Stomach (tissue), 9 donors: Measurements from ENCODE around the gene DLGAP1. TPM values are rescaled to one million over a fixed set of nuclear protein-coding genes. Genes with fewer than 3 reads are reported as not detected.

Experiments used
- DNase-seq, 2 donors: peaks; one replicate each; pipeline versions ENCODE4 v3.0.0 to v3.0.0-alpha.2; 2013 to 2019
- H3K27ac ChIP-seq, 5 donors: fragments of 200-600 bp in 4 of 5; sonication (generic) in 4 of 5; one replicate each; pipeline ENCODE4 v1.5.1; 2013 to 2019; ENCODE audit warnings: mild to moderate bottlenecking in 1 of 5, moderate library complexity in 1 of 5
- H3K27me3 ChIP-seq, 3 donors: fragments of 200-600 bp; sonication (generic); one replicate each; pipeline ENCODE4 v1.5.1; 2017 to 2019; ENCODE audit warnings: mixed run types in 1 of 3
- H3K36me3 ChIP-seq, 4 donors: fragments of 200-600 bp; sonication (generic); 1 replicate in 3 of 4; 2 replicates in 1 of 4; pipeline ENCODE4 v1.5.1; 2016 to 2019
- H3K4me1 ChIP-seq, 4 donors: fragments of 200-600 bp; sonication (generic); one replicate each; pipeline ENCODE4 v1.5.1; 2016 to 2019
- H3K4me3 ChIP-seq, 4 donors: fragments of 200-600 bp; sonication (generic) in 3 of 4; one replicate each; pipeline ENCODE4 v1.5.1; 2016 to 2019; ENCODE audit warnings: mild to moderate bottlenecking in 1 of 4
- H3K9me3 ChIP-seq, 4 donors: fragments of 200-600 bp; sonication (generic); one replicate each; pipeline ENCODE4 v1.5.1; 2016 to 2019
- EP300 ChIP-seq: sonication (generic); formaldehyde crosslinking; IDR thresholded peaks from one replicate; pipeline ENCODE4 v1.6.1; 2017; ENCODE audit warnings: antibody characterized with exemption
- POLR2A ChIP-seq, 4 donors: fragments of 450-650 bp; IDR thresholded peaks; one replicate each; pipeline ENCODE4 v1.6.1; 2016; ENCODE audit warnings: antibody characterized with exemption in 4 of 4, control low read depth in 2 of 4, mild to moderate bottlenecking in 1 of 4, moderate library complexity in 1 of 4
- POLR2AphosphoS5 ChIP-seq, 3 donors: sonication (generic); formaldehyde crosslinking; IDR thresholded peaks; one replicate each; pipeline ENCODE4 v1.6.1; 2016; ENCODE audit warnings: antibody characterized with exemption in 3 of 3
- WGBS, 5 donors: extraction: QIAGEN DNeasy Blood & Tissue Kit in 3 of 5; methylation state at CpG; one replicate each; pipeline versions ENCODE4 v1.1.5 to v1.1.7; 2013 to 2018; 5-methylcytosine and 5-hydroxymethylcytosine counted together
- intact Hi-C: fragments of 100-400 bp; cut with DNase I; formaldehyde crosslinking; loops from one replicate; pipeline ENCODE4 v1.15.1; 2023; ENCODE audit warnings: low total_unique reads
- polyA plus RNA-seq, 3 donors: library from polyadenylated mRNA; stranded (reverse); fragments of 200-250 nt; gene quantifications; one replicate each; pipeline ENCODE4 v1.2.3, GENCODE V29; 2013
- total RNA-seq, 5 donors: library from RNA; depleted of rRNA; stranded (reverse); fragments of >200 nt; gene quantifications; one replicate each; pipeline versions ENCODE4 v1.1.0 to v1.2.3, GENCODE V29; 2014 to 2016
- TF ChIP-seq, protein P1 (sequence below), 7 experiments: fragments of 450-650 bp in 4 of 7; fragments of 200-600 bp in 3 of 7; sonication (generic) in 3 of 7; IDR thresholded peaks; one replicate each; pipeline ENCODE4 v1.5.1; 2016 to 2019; ENCODE audit warnings: antibody characterized with exemption in 7 of 7, control low read depth in 2 of 7, mild to moderate bottlenecking in 1 of 7
- donor health status: healthy with polysubstance abuse.
- donor health status: Bipolar disorder and iron deficiency.
- donor health status: healthy.

Gene DLGAP1
- total and polyA plus RNA-seq, 8 donors = 0.06 to 7.0 (median 1.3) TPM; not detected in 1

DNA sequence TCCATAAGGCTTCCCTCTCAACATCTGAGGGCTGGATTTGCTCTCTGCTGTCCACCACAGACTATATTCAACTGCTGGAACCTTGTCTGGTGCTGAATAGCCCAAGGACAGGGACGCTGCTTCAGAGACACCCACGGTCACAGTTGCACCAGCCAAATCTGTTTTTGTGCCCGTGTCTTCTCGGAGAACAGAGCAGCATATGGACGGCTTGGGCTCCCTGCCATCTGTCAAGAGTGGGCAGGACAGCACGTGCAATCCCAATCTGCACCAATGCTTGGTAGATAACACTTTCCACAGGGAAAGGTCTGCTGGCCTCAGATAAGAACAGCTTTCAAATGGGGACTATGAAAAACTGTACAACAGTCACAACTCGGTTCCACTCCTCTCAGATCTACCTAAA lies 539.0 kb downstream of the DLGAP1 start:
- Histone ChIP-seq H3K9me3 (no peaks in the 10 kb centered on the region), H3K27me3 (peaks cover 0 to 4% (median 0%) of the 10 kb centered on the region in 3 donors), H3K4me1 (peaks cover 0 to 8% (median 0%) of the 10 kb centered on the region in 4 donors), H3K36me3 (no peaks in the 10 kb centered on the region), H3K4me3 (no peak overlapping the region), H3K27ac (no peak overlapping the region)
- intact Hi-C loops = no loop called here
- TF ChIP-seq, protein P1, sequence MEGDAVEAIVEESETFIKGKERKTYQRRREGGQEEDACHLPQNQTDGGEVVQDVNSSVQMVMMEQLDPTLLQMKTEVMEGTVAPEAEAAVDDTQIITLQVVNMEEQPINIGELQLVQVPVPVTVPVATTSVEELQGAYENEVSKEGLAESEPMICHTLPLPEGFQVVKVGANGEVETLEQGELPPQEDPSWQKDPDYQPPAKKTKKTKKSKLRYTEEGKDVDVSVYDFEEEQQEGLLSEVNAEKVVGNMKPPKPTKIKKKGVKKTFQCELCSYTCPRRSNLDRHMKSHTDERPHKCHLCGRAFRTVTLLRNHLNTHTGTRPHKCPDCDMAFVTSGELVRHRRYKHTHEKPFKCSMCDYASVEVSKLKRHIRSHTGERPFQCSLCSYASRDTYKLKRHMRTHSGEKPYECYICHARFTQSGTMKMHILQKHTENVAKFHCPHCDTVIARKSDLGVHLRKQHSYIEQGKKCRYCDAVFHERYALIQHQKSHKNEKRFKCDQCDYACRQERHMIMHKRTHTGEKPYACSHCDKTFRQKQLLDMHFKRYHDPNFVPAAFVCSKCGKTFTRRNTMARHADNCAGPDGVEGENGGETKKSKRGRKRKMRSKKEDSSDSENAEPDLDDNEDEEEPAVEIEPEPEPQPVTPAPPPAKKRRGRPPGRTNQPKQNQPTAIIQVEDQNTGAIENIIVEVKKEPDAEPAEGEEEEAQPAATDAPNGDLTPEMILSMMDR (IDR thresholded peaks at IDR 0.05) = no peak
- 31 to 53% (median 39%) methylated on average over 7 of the region's 7 CpGs for WGBS, 5 donors
- DNase-seq = no peak

DNA sequence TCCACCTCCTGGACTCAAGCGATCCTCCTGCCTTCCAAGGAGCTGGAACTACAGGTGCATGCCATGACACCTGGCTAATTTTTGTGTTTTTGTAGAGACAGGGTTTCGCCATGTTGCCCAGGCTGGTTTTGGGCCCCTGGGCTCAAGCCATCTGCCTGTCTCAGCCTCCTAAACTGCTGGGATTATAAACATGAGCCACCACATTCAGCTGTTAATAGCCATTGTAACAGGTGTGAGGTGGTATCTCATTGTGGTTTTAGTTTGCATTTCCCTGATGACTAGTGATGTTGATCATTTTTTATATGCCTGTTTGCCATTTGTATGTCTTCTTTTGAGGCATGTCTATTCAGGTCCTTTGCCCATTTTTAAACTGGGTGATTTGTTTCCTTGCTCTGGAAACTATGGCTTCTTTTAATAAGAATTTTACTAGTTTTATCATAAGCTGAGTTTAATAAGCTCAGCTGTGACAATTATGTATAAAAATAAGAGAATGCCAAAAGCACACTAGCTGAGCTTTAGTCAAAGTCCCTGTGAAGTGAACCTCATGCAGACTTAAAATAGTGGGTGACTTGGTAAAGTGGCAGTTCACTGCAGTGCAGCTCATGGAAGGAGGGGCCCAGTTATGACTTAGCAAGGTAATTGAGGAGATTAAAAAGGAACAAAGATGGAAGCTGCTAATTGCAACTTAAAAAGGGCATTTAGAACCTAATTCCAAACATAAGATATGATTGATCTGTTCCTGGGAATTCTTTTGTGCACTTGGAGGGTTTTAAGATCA lies 540.1 kb downstream of the DLGAP1 start:
- Histone ChIP-seq H3K27ac (no peak overlapping the region), H3K9me3 (no peaks in the 10 kb centered on the region), H3K36me3 (no peaks in the 10 kb centered on the region), H3K27me3 (peaks cover 0 to 4% (median 0%) of the 10 kb centered on the region in 3 donors), H3K4me1 (peaks cover 0 to 6% (median 0%) of the 10 kb centered on the region in 4 donors), H3K4me3 (no peak overlapping the region)
- intact Hi-C loops = no loop called here
- TF ChIP-seq POLR2AphosphoS5 (IDR thresholded peaks at IDR 0.05) (no peak), POLR2A (IDR thresholded peaks at IDR 0.05) (no peak), EP300 (no peak)
- TF ChIP-seq, protein P1 (IDR thresholded peaks at IDR 0.05) = no peak
- DNase-seq = no peak
- WGBS, 5 donors = 89 to 93% (median 91%) methylated on average over 2 of the region's 2 CpGs

DNA sequence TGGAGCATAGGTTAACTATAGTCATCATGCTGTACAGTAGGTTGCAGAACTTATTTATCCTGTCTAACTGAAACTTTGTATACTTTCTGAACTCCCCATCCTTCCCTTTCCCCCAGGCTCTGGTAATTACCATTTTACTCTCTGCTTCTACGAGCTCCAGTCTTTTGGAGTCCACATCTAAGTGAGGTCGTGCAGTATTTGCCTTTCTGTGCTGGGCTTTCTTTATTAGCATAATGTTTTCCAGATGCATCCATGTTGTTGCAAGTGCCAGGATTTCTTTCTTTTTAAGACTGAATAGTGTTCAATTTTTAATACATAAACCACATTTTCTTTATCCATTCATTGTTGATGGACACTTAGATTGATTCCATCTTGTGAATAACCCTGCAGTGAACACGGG lies 541.0 kb downstream of the DLGAP1 start:
- intact Hi-C loops = no loop called here
- no peak overlapping the region for H3K27ac ChIP-seq
- H3K9me3 ChIP-seq = no peaks in the 10 kb centered on the region
- H3K4me1 ChIP-seq = no peaks in the 10 kb centered on the region
- no peak for DNase-seq
- H3K36me3 ChIP-seq = no peaks in the 10 kb centered on the region
- TF ChIP-seq POLR2A (IDR thresholded peaks at IDR 0.05) (no peak), EP300 (no peak), POLR2AphosphoS5 (IDR thresholded peaks at IDR 0.05) (no peak)
- TF ChIP-seq, protein P1 (IDR thresholded peaks at IDR 0.05) = no peak
- WGBS, 5 donors = 67 to 79% (median 75%) methylated on average over 3 of the region's 3 CpGs
- H3K4me3 ChIP-seq = no peak overlapping the region
- H3K27me3 ChIP-seq = peaks cover 0 to 4% (median 0%) of the 10 kb centered on the region in 3 donors

- no peak overlapping the region for H3K27ac ChIP-seq
- TF ChIP-seq POLR2A (IDR thresholded peaks at IDR 0.05) = no peak
- TF ChIP-seq, protein P1 (IDR thresholded peaks at IDR 0.05) = no peak
- TF ChIP-seq POLR2AphosphoS5 (IDR thresholded peaks at IDR 0.05) = no peak
- no peak for TF ChIP-seq EP300
These were observed 542.4 kb downstream of the DLGAP1 start for GRCh38 chr18:3912705-3913104.

More at GRCh38 chr18:3912705-3913104, 542.4 kb downstream of the DLGAP1 start:
- no peaks in the 10 kb centered on the region for H3K36me3 ChIP-seq
- WGBS, 5 donors = 71 to 88% (median 84%) methylated on average over 1 of the region's 1 CpG
- no peaks in the 10 kb centered on the region for H3K9me3 ChIP-seq
- no peak overlapping the region for H3K4me3 ChIP-seq
- intact Hi-C loops = no loop called here
- no peak for DNase-seq
- no peaks in the 10 kb centered on the region for H3K27me3 ChIP-seq
- no peaks in the 10 kb centered on the region for H3K4me1 ChIP-seq
